GM10248 (cell line): ENCODE data around the gene DNAJC8.

Experiments used
- CTCF ChIA-PET: fragments of 300-600 bp; sonication (Branson Sonifier 250); formaldehyde crosslinking; extraction: SDS; loops from one replicate; lab custom pipeline; 2021; ENCODE audit warnings: antibody characterized with exemption; lab: Yijun Ruan, JAX
- POLR2A ChIA-PET: fragments of 350-650 bp; sonication (Branson Sonifier 250); formaldehyde crosslinking; extraction: SDS; loops from one replicate; lab custom pipeline; 2020; ENCODE audit warnings: antibody characterized with exemption; lab: Yijun Ruan, JAX
- DNase-seq: peaks from one replicate; pipeline ENCODE4 v3.0.0; 2012; ENCODE audit errors: extremely low spot score
- TF ChIP-seq, protein P1 (sequence below): IDR thresholded peaks from 2 replicates; pipeline ENCODE4 v1.5.1; 2012; ENCODE audit warnings: mild to moderate bottlenecking, low read depth; ENCODE audit errors: extremely low read depth, missing control alignments, control extremely low read depth

Gene DNAJC8

GRCh38 chr1:28200234-28200873 is 32.5 kb downstream of the DNAJC8 start:
- TF ChIP-seq, protein P1, sequence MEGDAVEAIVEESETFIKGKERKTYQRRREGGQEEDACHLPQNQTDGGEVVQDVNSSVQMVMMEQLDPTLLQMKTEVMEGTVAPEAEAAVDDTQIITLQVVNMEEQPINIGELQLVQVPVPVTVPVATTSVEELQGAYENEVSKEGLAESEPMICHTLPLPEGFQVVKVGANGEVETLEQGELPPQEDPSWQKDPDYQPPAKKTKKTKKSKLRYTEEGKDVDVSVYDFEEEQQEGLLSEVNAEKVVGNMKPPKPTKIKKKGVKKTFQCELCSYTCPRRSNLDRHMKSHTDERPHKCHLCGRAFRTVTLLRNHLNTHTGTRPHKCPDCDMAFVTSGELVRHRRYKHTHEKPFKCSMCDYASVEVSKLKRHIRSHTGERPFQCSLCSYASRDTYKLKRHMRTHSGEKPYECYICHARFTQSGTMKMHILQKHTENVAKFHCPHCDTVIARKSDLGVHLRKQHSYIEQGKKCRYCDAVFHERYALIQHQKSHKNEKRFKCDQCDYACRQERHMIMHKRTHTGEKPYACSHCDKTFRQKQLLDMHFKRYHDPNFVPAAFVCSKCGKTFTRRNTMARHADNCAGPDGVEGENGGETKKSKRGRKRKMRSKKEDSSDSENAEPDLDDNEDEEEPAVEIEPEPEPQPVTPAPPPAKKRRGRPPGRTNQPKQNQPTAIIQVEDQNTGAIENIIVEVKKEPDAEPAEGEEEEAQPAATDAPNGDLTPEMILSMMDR, result no peak
- DNase-seq, result no peak
- CTCF ChIA-PET, result interaction anchor here (1.5 to 1.9 kb wide), 3 partner anchors 9 to 111 kb away, joined by 4 to 7 read pairs (median 6); no protein-coding TSS in a partner anchor
- POLR2A ChIA-PET, result no interaction called here

DNA sequence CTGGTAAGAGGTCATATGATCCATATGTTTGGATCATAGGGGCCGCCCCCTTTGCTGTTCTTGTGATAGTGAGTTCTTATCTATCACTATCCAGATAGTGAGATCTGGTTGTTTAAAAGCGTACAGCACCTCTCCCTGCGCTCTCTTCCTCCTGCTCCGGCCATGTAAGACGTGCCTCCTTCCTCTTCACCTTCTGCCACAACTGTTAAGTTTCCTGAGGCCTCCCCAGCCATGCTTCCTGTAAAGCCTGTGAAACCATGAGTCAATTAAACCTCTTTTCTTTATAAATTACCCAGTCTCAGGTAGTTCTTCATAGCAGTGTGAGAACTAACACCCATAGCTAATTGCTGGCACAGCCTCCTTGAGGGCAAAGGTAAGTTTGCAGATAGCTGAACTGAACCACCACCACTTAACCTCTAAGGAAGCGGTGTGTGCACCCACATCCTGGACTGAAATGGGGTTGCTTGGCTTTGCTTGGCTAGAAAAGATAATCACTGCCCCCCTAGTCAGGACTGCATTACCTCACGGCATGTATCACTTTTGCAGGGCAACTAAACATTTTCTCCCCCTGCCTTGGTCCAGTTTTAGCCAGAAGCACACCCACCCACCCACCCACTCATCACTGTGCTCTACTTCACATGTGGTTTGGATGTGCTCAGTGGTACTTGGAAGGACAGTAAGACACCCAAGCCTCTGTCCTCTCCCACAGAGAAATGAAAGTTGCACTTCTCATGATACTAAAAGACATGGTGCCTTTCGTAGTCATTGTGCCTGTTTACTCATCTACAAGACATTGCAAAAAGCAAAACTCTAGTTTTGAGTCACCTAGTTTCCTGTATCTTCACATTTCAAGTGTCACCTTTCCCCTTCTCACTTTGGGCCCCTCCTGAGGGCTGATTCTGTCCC is 33.2 kb downstream of the DNAJC8 start:
- peak; percentile 88 for DNase-seq
- TF ChIP-seq, protein P1, result no peak
- POLR2A ChIA-PET, result no interaction called here
- CTCF ChIA-PET, result interaction anchor here (1.5 to 1.9 kb wide), 3 partner anchors 10 to 110 kb away, joined by 4 to 7 read pairs (median 6); no protein-coding TSS in a partner anchor

DNA sequence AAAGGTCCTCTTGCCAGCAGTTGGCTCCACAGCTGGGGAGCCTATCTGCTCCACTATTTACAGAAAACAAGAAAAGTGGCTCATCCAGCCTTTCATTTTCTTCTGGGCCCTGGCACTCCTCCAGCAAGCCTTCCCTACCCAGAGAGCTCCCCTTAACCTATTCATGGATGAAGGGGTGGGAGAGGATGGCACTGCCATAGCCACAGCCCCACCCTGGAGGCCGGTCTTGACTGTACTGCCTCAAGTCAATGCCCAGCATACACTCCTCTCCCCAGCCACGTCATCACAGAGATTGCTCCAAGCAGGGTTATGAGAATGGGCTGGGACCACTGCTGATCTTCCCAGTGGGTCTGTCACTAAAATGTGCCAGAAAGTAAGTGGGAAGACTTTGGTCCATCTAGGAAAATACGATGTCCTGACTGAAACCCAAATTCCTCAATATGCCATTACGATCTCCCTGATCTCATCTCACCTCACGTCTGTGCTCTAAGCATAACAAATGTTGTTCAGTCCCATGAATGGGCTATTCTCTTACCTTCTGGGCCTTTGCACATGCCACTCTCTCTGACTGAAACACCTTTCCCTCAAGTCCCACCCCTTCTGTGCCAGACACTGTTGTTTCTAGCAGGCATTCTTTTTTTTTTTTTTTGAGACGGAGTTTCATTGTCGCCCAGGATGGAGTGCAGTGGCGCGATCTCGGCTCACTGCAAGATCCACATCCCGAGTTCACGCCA is 35.0 kb downstream of the DNAJC8 start:
- POLR2A ChIA-PET, result no interaction called here
- CTCF ChIA-PET, result interaction anchor here (2.8 to 4.7 kb wide), 2 partner anchors 11 to 107 kb away, joined by 10 to 28 read pairs; no protein-coding TSS in a partner anchor
- TF ChIP-seq, protein P1, result no peak
- no peak for DNase-seq

GRCh38 chr1:28196330-28196729 is 36.5 kb downstream of the DNAJC8 start:
- TF ChIP-seq, protein P1, result no peak
- no peak for DNase-seq
- ChIA-PET CTCF (interaction anchor here (0.9 to 4.7 kb wide), 6 partner anchors 9 to 105 kb away, joined by 3 to 28 read pairs (median 4); no protein-coding TSS in a partner anchor), POLR2A (no interaction called here)

- ChIA-PET CTCF (interaction anchor here (0.9 to 4.7 kb wide), 7 partner anchors 9 to 105 kb away, joined by 3 to 28 read pairs (median 4); no protein-coding TSS in a partner anchor), POLR2A (no interaction called here)
- no peak for DNase-seq
- TF ChIP-seq, protein P1, result no peak
These were observed 37.0 kb downstream of the DNAJC8 start for GRCh38 chr1:28195780-28196179.
